HepG2 (cell line): Measurements from ENCODE around the gene ERBB3. TPM values are rescaled to one million over a fixed set of nuclear protein-coding genes. Genes with fewer than 3 reads are reported as not detected.
A peak's percentile ranks its signal among the peaks of the same experiment; 100 is the strongest.

Source experiments
- ASH2L ChIP-seq: fragments of 300-600, 200-600 bp; sonication (generic); IDR thresholded peaks from 2 replicates; pipeline ENCODE4 v1.7.0; 2017; ENCODE audit warnings: low read depth, mild to moderate bottlenecking, moderate library complexity, mixed read lengths, low read length; ENCODE audit not compliant: insufficient read length
- FOXM1 ChIP-seq: sonication (generic); formaldehyde crosslinking; IDR thresholded peaks from 2 replicates; pipeline ENCODE4 v1.5.0; 2020; ENCODE audit warnings: missing genetic modification reagents
- GZF1 ChIP-seq: sonication (generic); formaldehyde crosslinking; IDR thresholded peaks from 2 replicates; pipeline ENCODE4 v1.5.1; 2020; ENCODE audit warnings: mild to moderate bottlenecking, missing genetic modification reagents
- NFE2 ChIP-seq: sonication (generic); formaldehyde crosslinking; IDR thresholded peaks from 2 replicates; pipeline ENCODE4 v1.4.0; 2020; ENCODE audit warnings: missing genetic modification reagents
- SKI ChIP-seq: fragments of 450-650 bp; IDR thresholded peaks from one replicate; pipeline ENCODE4 v1.6.1; 2018; ENCODE audit warnings: mild to moderate bottlenecking; ENCODE audit not compliant: partially characterized antibody
- TFAP4 ChIP-seq: sonication (generic); IDR thresholded peaks from 2 replicates; pipeline ENCODE4 v1.6.1; 2016; ENCODE audit warnings: low read depth, borderline replicate concordance
- TMF1 ChIP-seq: sonication (generic); formaldehyde crosslinking; IDR thresholded peaks from 2 replicates; pipeline ENCODE4 v1.8.1; 2022; ENCODE audit warnings: low read depth, missing genetic modification reagents
- ZBTB10 ChIP-seq: sonication (generic); formaldehyde crosslinking; IDR thresholded peaks from 2 replicates; pipeline ENCODE4 v1.4.0; 2020; ENCODE audit warnings: missing genetic modification reagents, borderline replicate concordance
- ZFP36 ChIP-seq: fragments of 150-350 bp; IDR thresholded peaks from 2 replicates; pipeline ENCODE4 v1.6.1; 2018; ENCODE audit warnings: borderline replicate concordance, low read length, low read depth; ENCODE audit not compliant: partially characterized antibody
- ZNF138 ChIP-seq: sonication (generic); formaldehyde crosslinking; IDR thresholded peaks from 2 replicates; pipeline ENCODE4 v1.5.0; 2020; ENCODE audit warnings: mild to moderate bottlenecking, low read depth, missing genetic modification reagents
- ZNF281 ChIP-seq: sonication (generic); formaldehyde crosslinking; IDR thresholded peaks from 2 replicates; pipeline ENCODE4 v1.4.0; 2020; ENCODE audit warnings: missing genetic modification reagents, borderline replicate concordance
- ZNF317 ChIP-seq: sonication (generic); formaldehyde crosslinking; IDR thresholded peaks from 2 replicates; pipeline ENCODE4 v1.5.0; 2020; ENCODE audit warnings: mild to moderate bottlenecking, missing genetic modification reagents
- ZNF468 ChIP-seq: sonication (generic); formaldehyde crosslinking; IDR thresholded peaks from 2 replicates; pipeline ENCODE4 v1.8.0; 2022; ENCODE audit warnings: mild to moderate bottlenecking, moderate library complexity, missing genetic modification reagents
- ZNF580 ChIP-seq: IDR thresholded peaks from 2 replicates; pipeline ENCODE4 v1.6.1; 2016; ENCODE audit warnings: low read depth, borderline replicate concordance
- ZNF710 ChIP-seq: sonication (generic); formaldehyde crosslinking; IDR thresholded peaks from 2 replicates; pipeline ENCODE4 v1.5.0; 2020; ENCODE audit warnings: mild to moderate bottlenecking, missing genetic modification reagents, borderline replicate concordance
- ZUFSP ChIP-seq: sonication (generic); formaldehyde crosslinking; IDR thresholded peaks from 2 replicates; pipeline ENCODE4 v1.9.0; 2021; ENCODE audit warnings: missing genetic modification reagents, mild to moderate bottlenecking, borderline replicate concordance
- polyA plus RNA-seq, 8 experiments: library from polyadenylated mRNA; depleted of rRNA in 3 of 8; stranded (reverse) in 7 of 8; unstranded in 1 of 8; fragments of >200 nt; fragmentation: Illumina TruSeq in 4 of 8; extraction: Trizol in 4 of 8; gene quantifications; 2 replicates each; pipeline versions ENCODE4 v1.2.1 to v1.2.3, GENCODE V29; 2011 to 2016; ENCODE audit warnings: low read depth in 4 of 8, missing spikeins in 1 of 8, mixed read lengths in 1 of 8; ENCODE audit not compliant: insufficient read depth in 1 of 8
- total RNA-seq, 5 experiments: library from RNA; depleted of rRNA; stranded (reverse); fragments of >200 nt; fragmentation: Illumina TruSeq; extraction: Trizol; gene quantifications; 2 replicates each; pipeline ENCODE4 v1.2.3, GENCODE V29; 2016; ENCODE audit warnings: low read depth in 1 of 5

The ERBB3 gene
- total and polyA plus RNA-seq, 2 of the 13 experiments (the other 11 are each of a cell fraction or from before 2014, with no cell fraction given) = 93.6 to 358 TPM

GRCh38 chr12:56081393-56082347, 1.7 kb downstream of the ERBB3 start (continued):
- TF ChIP-seq ZNF281 (CRISPR knock-in tag) (peak; percentile 92), ZNF468 (CRISPR knock-in tag) (no peak), ZFP36 (no peak), ZNF138 (CRISPR knock-in tag) (peak; percentile 81; the same call in 1 of the 2 replicates), ZBTB10 (CRISPR knock-in tag) (peak; percentile 97; the same call in 1 of the 2 replicates), TFAP4 (peak; percentile 70; the same call in 1 of the 2 replicates), NFE2 (CRISPR knock-in tag) (no peak), FOXM1 (no peak), ZNF580 (CRISPR knock-in tag) (peak; percentile 99), ZNF317 (CRISPR knock-in tag) (peak; percentile 98), ZUFSP (CRISPR knock-in tag) (no peak), SKI (peak; percentile 93), TMF1 (CRISPR knock-in tag) (no peak; the same call in 1 of the 2 replicates), ZNF710 (CRISPR knock-in tag) (peak; percentile 84; the same call in 1 of the 2 replicates), ASH2L (peak; percentile 83), GZF1 (CRISPR knock-in tag) (0 out of 2 replicates have a peak, but pooled peaks have one; percentile 48)
